ENCODE data around the gene TRPM6.

TRPM6 gene

GRCh38 chr9:74777136-74777879 is 110.4 kb downstream of the TRPM6 start:
- DNase-seq = peak in 37 of 56 donors; percentile 5 to 82 (median 33)

DNA sequence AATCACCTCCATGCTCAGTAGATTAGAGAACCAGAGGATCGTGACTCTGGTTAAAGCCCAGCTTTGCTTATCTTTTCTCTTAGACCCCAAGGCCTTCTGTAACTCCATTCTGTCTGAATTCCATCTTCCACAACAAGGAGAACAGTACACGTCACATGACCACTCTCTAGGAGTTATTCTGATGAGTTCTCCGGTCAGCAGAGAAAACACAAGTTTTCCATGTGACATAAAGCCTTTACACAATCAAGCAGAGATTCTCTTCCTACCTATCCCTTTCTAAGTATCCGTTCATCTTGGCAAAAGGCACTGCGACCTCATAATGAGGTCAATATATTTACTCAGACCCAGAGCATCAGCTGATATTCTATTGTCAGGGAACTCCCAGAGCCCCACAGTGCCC is 112.3 kb downstream of the TRPM6 start:
- DNase-seq = no peak

GRCh38 chr9:74773886-74774479 is 113.7 kb downstream of the TRPM6 start:
- DNase-seq = peak in 50 of 56 donors; percentile 5 to 91 (median 52)

DNA sequence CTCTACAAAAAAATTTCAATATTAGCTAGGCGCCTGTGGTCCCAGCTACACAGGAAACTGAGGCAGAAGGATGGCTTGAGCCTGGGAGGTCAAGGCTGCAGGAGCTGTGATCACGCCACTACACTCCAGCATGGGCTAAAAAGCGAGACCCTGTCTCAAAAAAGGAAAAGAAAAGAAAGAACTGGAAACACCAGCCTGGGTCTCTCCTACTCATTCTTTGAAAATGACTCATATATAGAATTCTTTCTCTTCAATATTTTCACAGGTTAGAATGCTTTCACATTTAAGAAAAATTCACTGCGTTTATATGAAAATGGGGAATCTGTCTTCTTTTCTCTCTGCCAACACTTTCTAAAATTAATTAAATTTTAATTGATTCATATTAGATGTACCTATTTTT is 115.6 kb downstream of the TRPM6 start:
- DNase-seq = no peak

- DNase-seq = no peak
Measured at GRCh38 chr9:74771672-74772071, 116.0 kb downstream of the TRPM6 start.

GRCh38 chr9:74771262-74771585 is 116.5 kb downstream of the TRPM6 start:
- no peak for DNase-seq

DNA sequence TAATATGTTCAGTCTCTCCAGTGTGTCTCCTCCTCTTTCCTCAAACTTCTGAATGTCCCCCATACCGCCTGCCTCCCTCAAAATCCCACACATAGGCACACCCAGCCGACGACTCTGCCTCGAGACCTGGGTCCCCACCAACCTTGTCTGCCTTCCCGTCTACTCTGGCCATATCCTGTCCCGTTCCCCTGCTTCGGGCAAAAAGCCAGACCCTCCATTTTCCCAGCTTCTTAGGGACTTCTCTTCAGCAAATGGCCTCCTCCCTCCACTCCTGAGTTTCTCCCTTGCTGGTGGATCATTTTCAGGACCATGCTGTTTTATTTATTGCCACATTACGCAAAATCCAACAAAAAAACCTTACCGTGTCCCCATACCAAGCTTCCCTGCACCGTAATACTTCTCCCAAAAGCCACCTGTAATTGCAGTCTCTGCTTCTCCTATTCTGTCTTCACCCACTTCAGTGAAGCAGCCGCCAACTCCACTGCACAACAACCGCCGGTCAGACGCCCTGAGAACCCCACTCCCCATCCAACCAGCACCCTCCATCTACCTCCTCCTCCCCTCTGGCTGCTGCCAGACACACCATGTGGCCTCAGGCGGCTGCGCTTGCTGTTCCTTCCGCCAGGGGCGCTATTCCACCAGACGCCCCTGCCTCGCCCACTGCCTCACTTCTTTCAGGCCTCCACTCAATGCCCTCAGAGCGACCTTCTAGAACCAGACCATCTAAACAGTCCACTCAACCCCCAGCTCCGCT is 117.0 kb downstream of the TRPM6 start:
- no peak for DNase-seq

DNA sequence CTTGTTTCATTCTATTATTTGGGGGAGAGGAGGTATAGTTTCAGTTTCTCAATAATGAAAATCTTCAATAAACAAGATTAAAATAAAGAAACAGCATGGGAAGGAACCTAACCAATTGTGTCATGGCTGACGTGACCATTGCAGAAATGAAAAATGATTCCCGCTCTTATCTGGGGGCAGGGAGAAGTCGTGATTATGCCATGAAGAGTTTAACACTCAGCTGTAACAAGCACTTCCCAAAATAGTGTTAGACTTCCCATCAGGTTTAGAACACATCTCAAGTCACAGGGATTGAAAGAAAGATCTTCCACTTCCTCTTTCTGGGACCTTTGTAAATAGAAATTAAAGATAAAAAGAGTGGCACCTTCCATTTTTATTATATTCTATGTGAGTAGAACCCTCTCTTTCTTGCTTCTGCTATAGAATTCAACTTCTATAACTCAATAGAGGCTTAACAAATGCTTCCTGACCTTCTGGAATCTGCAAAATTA is 122.2 kb downstream of the TRPM6 start:
- no peak for DNase-seq

DNA sequence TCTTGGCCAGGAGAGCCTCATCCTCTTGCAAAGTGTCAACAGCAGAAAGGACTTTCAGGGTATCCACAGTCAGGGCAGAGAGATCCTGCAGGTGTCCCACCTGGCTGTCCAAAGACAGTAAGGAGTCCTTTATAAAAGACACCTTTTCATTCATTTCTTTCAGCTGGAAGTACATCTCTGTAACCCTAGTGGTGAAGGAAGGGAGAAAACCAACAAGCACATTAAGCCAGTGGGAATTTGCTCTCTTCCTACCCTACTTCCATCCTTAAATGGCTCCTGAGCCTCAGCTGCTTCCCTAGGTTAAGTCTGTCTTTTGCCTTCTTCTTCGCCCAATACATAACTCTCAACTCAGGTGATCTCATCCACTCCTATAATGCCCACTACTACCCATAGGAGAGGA is 124.8 kb downstream of the TRPM6 start:
- DNase-seq = no peak

GRCh38 chr9:74760031-74760700 is 127.6 kb downstream of the TRPM6 start:
- no peak for DNase-seq

DNA sequence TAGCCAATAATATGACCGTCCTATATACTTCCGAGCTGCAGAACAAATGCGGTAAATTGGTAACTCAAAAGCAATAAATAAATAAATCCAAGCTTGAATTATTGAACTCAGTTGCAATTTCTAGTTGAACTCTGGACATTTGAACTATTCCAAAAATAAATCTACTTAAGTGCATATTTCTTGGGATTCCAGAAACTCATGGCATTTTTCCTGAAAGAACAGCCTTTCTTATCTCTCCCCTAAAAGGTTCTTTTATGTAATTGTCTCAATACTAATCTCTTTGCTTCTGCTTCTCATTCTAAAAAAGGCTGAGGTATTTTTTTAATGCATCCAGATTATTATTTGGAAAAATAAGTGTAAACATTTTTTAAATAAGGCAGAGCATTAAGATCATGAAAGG is 131.7 kb downstream of the TRPM6 start:
- DNase-seq = no peak

GRCh38 chr9:74755355-74755754 is 132.4 kb downstream of the TRPM6 start:
- peak in 3 of 56 donors; percentile 8 to 23 (median 14) for DNase-seq

DNA sequence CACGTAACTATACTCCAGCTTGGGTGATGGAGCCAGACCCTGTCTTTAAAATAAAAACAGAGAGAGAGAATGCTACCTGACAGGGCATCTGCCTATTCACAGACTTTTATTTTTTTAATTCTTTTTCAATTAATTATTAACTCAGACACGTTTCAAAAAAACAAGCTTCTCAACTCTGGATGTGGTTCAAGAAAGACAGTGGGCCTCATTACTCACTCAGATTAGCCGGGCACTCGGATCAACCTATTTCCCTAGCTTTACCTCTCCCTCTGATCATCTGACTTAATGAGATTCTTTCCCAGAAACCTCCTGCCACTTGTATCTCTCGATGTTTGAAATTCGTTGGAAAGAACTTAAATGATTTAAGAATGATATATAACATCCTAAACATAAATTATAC is 134.1 kb downstream of the TRPM6 start:
- no peak for DNase-seq

- DNase-seq = no peak
Measured at GRCh38 chr9:74748966-74749365, 138.8 kb downstream of the TRPM6 start.

GRCh38 chr9:74742792-74743730 is 144.7 kb downstream of the TRPM6 start:
- DNase-seq = peak in 18 of 56 donors; percentile 5 to 67 (median 16)

DNA sequence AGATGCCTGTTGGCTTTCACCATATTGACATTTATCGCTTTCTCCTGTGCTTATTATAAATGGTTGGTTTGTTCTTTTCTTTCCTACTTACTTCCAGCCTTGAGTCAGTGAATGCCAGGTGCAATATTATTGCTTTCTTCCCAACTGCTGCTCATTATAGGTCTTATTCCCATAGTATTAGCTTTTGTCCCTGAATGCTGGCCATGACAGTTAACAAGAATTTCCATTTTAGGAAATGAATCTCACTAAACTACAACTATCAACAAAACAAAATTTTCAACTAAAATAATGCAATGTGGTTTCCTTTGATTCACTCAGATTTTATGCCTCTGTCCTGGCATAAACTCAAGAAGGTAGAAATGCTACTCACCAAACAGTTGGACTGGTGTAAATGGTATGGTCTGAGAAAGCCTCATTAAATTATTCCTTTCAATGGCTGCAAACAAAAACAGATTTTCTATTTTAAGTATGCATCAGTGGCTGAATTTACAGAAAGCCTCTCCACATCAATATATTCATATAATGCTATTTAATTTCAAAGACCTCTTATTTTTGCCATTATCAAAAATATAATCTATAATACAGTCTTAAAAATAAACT is 145.4 kb downstream of the TRPM6 start:
- DNase-seq = no peak

DNA sequence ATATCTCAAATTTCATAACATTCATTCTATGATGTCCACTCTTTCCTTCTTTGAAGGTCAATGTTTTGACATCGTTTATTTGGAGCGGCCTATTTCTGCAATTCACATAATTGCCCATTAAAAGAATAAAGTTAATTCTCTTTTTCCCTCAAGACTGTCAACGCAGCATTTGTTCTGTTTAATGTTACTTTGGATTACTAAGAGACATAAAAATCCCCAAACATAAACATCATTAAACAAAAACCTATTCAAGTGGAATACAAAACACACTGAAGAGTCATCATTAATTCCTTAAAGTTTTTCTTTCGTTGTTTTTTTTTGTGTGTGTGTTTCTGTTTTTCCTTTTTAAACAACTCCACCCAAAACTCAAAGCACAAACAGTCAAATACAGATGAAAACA is 151.1 kb downstream of the TRPM6 start:
- no peak for DNase-seq

GRCh38 chr9:74735761-74736160 is 152.0 kb downstream of the TRPM6 start:
- no peak for DNase-seq

DNA sequence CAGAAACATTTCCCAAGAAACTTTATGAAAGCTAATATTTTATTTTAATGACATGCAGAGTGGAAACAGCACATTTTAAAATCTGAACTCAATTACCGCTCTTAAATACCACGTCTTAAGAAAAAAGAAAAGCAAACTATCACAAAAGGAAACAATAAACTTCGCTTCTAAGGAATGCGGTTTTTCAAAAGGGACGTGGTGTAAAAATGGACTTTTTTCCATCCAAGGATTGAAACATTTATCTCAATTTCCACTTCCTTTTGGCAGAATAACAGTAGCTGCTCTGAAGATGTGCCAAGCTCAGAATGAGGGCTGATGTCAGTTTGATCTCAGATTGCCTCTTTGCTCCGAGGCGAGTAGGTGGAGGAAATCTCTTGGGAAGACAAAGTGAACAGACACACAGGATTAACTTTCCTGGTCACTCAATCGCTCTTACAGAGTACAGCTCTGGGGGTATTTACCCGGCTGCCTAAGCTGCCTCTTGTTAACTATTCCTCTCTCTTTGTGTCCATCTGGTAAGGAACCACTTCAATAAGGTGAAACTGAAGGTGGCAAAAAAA is 158.5 kb downstream of the TRPM6 start:
- no peak for DNase-seq

DNA sequence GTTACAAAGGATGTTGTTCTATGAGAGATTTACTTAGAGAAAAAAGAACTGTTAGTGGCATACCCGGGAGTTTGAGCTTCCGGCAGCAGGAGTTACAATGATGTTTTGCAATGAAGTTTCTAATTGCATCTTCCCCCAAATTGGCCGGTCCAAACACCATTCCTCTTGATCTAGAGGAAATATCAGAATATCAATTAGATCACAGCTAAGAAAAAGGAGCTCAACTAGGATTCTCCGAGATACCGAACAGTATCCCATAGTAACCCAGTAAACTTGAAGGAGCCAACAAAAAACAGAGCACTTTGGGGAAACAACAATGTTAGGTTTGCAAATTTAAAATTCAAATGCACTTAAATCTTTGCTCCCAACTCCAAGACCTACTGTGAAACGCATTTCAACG is 159.5 kb downstream of the TRPM6 start:
- peak in 2 of 56 donors; percentile 9 to 19 for DNase-seq
